GM21390 (cell line): ENCODE data around the gene ZNF174.

Experiments
- ATAC-seq: cut with Tn5 transposase; IDR thresholded peaks from one replicate; pipeline ENCODE4 v1.9.1; 2021; ENCODE audit not compliant: unreplicated experiment

ZNF174 gene

DNA sequence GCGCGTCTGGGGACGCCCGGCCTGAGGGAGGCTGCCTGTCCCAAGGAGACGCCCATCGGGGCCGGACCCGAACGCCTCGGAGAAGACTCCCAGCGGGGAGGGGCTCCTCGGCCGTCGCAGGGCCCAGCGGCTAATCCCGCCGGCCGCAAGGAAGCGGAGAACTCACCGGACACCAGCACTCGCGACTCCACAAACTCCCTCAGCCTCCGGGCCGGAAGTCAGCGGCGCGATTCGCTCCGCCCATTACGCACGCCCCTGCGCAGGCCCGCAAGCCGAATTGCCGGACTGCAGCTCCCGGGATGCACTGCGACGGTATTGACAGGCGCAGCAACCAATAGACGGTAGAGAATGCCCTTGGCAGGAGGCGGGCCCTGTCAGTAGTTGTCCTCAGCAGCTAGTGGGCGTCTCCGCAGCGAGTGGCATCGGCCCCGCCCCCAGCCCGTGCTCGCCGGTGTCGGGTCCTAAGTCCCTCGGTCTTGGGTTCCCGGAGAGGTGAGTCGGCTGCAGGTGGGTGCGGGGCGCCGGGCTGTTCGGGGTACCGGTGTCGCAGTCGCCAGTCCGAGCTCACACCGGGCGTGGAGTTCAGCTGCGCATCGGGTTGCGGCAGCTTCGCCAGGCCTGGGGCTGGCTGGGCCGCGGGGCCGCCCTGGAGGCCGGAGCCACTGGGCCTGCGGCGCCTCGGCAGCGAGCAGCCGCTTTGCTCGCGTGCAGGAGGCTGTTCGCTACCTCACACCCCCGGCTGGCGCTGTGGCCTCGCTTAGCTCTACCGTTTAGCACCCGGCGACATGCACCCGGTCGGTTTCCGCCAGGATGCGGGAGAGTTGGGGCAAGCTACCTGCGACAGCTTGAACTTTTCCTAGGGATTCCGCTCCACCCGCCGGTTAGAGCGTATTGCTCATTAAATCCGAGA lies at the start of gene ZNF174, which contains the start of gene ZSCAN32:
Gene ZNF174 (plus strand): TSS at position 437 of the 910 bp plus-strand sequence. CDS start 790 bp downstream, outside the sequence.
Gene ZSCAN32 (minus strand): TSS at position 226 of the 910 bp plus-strand sequence. CDS start 3,447 bp downstream, outside the sequence.
- ATAC-seq: peak; percentile 97

DNA sequence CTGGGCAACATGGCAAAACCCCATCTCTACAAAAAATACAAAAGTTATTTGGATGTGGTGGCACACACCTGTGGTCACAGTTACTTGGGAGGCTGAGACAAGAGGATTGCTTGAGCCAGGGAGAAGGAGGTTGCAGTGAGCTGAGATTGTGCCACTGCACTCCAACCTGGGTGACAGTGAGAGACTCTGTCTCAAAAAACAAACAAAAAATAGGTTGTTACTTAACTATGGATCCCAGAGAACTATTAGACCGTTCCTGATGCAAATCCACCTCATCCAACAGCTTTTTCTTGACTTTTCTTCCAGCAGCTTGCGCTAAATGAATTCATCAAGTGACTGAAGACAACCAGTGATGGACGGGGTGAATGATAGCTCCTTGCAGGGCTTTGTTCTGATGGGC lies 45.4 kb upstream of the ZNF174 start, which contains the start of gene OR2C1:
Gene OR2C1 (plus strand): TSS at position 301 of the 400 bp plus-strand sequence. CDS start 52 bp downstream, at position 353.
- ATAC-seq: no peak

DNA sequence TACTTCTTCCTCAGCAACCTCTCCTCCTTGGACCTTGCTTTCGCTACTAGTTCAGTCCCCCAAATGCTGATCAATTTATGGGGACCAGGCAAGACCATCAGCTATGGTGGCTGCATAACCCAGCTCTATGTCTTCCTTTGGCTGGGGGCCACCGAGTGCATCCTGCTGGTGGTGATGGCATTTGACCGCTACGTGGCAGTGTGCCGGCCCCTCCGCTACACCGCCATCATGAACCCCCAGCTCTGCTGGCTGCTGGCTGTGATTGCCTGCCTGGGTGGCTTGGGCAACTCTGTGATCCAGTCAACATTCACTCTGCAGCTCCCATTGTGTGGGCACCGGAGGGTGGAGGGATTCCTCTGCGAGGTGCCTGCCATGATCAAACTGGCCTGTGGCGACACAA lies 44.9 kb upstream of the ZNF174 start:
- no peak for ATAC-seq

DNA sequence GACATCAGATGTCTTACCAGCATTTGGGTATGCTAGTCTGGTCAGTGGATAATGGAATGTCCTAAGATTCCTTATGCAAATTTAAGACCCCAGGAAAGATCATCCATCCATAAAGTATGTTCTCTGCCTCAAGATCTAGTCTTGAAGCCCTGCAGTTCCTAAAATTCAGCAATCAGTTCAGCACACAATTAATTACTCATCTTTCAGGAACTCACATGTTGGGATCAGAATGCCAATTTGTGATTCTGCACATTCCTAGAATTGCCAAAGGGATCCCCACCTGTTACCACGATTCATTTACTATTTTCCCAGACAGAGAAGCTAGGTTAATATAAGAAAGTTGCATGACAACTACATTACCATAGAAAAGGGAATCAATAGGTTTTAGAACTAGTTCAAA lies 42.1 kb upstream of the ZNF174 start:
- ATAC-seq: no peak

DNA sequence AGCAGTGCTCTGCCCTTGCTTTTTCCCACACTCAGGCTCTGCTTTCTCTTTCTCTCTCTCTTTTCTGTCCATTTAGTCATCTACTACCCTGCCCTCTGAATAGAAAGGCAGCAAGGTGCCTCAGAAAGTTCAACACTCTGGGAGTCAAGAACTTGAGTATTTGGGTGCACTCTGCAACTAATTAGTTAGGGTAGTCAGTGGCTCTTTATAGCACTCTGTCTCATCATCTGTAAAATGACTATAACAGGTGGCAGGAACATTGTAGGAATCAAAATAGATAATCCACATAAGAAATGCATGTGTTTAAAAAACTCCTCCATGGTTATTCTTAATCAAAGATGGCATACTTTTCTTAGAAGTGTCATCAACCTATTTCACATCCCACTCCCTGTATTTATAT lies 38.1 kb upstream of the ZNF174 start:
- no peak for ATAC-seq

DNA sequence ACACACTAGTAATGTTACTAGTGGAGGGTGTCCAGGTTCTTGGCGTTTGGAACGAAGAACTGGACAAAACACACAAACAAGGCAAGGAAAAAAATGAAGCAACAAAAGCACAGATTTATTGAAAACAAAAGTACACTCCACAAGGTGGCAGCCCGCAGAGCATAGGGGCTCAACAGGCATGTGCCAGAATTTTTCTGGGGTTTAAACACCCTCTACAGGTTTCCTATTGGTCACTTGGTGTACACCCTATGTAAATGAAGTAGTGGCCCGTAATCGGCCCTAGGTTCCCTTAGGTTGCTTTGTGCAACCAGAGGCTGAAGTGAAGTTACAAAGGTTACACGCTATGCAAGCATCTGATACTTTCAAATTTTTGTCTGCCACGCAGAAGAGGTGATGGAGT lies 37.2 kb upstream of the ZNF174 start:
- no peak for ATAC-seq

DNA sequence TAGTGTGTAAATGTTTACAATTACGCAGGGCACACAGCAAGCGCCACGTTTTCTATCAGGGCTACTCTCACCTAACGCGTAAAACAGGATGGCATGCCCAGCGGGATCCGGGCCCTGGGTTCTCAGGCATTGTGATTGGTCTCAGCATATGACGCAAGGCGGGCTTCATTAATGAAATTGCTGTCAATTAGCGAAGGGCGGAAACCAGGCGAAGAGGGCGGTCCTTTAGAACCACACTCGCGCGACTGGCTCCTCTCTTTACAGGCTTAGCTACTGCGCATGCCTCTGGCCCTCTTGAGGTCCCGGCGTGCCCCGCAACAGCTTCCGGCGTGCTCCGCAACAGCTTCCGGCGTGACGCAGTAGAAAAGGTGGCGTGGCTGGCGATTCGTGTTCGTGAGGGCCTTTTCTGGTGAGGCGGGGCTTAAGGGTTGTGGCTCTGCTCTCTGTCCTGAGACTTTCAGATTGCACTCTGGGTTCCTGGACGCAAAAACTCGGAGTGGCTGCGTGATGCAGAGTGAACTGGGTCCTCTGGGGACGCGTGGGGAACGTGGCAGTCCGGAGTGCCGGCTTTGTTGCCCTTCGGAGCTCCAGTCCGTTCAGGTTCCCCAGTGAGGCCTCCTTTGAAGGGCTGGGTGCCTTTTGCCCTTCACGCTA lies 36.1 kb upstream of the ZNF174 start:
- no peak for ATAC-seq

DNA sequence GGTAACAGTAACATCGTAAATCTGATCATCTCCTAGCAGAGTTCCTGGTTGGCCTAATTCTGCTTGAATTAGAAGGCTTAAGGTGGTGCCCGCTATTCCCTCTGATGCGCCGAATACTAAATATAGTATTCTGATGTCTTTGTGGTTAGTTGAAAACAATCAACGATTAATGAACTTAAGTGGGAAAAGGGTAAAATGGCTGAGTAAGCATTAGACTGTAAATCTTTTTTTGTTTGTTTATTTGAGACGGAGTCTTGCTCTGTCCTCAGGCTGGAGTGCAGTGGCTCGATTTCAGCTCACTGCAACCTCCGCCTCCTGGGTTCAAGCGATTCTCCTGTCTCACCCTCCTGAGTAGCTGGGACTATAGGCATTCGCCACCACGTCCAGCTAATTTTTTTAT lies 31.9 kb upstream of the ZNF174 start:
- ATAC-seq: no peak

DNA sequence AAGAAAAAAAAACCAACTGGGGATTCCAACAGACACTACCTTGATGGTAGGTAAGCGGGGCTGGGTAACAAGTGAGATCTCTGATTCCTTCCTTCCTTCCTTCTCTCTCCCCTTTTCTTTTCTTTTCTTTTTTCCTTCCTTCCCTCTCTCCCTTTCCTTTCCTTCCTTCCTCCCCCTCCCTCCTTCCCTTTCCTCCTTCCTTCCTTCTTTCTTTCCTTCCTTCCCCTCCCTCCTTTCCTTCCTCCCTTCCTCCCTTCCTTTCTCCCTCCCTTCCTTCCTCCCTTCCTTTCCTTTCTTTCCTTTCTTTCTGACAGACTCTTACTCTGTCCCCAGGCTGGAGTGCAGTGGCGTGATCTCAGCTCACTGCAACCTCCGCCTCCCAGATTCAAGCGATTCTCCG lies 25.3 kb upstream of the ZNF174 start:
- ATAC-seq: no peak

DNA sequence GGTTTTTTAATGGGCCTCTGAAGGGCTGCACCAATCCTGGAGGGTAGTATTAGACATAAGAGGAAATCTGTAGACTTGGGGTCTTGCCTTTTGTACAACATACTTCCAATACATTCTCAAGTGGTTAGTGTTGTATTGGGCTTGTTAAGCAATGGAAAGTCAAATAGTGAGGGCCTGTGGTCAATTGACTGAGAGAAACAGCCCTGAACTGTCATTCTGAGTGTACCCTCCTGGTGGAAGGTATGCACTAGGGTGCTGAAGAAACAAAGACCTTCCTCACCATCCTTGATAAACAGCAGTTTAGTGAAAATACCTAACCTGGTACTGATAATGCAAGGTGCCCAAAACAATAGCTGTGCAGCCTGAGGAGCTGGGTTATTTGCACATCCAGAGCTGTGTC lies 23.1 kb upstream of the ZNF174 start:
- ATAC-seq: no peak

DNA sequence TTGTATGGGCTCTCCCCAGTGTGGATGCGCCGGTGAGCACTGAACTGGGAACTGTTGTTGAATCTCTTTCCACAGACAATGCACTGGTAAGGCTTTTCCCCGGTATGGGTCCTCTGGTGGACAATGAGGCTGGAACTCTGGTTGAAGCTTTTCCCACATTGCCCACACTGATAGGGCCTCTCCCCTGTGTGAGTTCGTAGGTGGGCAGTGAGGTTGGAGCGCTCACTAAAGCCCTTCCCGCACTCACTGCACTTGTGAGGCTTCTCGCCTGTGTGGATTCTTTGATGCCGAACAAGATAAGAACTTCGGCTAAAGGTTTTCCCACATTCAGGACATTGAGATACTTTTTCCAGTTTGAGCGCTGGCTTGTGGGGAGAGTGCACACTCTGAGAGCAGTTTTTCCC lies 18.0 kb upstream of the ZNF174 start:
- no peak for ATAC-seq

DNA sequence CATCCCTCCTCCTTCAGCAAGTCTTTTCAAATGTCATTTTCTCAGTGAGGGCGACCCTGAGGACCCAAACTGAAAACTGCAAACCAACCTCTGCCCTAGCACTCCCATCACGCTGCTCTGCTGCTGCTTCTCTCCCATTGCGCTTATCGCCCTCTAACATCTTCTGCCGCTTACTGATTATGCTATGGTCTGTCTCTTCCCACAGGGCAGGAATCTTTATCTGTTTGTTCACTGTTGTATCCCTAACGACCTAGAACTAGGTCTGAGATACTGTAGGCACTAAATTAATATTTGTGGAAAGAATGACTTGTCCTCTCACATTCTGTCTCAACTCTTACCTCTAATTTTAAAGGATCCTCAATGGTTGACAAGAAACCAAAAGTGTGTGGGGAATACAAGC lies 12.7 kb upstream of the ZNF174 start:
- ATAC-seq: no peak

DNA sequence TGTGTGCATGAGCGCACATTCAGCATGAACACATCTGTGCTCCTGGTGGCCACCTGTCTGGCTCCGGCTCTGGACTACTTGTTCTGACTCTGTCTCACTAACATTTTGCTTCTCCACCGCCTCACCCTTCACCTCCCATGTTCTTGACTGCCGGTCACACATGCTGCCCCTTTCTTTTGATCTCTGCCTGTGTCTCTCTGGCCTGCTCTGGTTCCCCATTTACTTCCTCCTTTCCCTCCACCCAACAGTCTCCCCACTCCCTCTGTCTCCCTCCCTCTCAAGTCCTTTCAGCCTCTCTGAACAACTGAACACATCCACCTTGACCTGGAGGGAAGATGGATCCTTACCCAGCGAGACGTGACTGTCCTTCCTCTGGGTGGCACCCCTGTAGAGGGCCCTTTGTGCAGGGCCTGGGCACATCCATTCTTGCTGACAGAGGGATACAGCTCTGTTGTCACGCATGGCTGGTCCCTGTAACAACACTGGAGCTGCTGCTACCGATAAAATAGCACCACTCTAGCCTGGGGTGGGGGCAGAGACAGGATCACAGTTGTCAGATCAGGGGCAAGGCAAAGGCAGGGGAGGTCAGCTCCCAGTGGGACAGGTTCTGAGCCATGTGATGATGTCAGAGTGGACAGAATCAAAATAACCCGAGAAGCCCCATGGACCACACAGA lies 11.2 kb upstream of the ZNF174 start:
- no peak for ATAC-seq

DNA sequence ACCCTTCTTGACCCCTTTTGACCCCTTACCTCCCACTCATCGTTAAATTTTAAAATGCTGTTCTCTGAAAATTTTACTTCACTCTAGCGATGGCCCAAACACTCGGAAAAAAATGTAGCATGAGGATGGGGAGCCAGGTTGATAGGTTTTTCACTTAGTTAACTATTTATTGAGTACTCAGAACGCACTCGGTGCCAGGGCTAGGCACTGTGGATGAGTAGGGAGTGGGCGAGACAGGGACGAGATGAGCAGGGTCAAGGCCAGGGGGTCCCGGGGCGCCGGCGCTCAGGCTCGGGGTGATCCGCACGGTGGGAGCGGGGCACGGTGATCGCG lies 603 bp upstream of the ZNF174 start:
- ATAC-seq: no peak

DNA sequence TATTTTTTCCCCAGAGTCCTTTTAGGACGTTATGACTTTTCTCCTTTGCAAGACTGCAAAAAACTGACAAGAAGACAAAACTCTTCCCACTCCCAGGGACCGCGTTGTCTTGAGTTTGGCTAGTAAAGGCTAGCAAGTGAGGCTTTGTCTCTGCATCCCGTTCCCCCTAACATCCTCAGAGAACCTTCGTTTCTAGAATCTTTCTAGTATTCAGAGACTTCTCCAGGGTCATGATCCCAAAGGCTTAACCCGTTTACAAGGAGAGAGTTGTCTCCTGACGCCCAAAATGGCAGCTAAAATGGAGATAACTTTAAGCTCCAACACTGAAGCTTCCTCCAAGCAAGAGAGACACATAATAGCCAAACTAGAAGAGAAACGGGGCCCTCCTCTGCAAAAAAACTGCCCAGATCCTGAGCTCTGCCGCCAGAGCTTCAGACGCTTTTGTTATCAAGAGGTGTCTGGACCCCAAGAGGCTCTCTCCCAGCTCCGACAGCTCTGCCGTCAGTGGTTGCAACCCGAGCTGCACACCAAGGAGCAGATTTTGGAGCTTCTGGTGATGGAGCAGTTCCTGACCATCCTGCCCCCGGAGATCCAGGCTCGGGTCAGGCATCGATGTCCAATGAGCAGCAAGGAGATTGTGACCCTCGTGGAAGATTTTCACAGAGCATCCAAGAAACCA lies 843 bp downstream of the ZNF174 start:
- no peak for ATAC-seq

DNA sequence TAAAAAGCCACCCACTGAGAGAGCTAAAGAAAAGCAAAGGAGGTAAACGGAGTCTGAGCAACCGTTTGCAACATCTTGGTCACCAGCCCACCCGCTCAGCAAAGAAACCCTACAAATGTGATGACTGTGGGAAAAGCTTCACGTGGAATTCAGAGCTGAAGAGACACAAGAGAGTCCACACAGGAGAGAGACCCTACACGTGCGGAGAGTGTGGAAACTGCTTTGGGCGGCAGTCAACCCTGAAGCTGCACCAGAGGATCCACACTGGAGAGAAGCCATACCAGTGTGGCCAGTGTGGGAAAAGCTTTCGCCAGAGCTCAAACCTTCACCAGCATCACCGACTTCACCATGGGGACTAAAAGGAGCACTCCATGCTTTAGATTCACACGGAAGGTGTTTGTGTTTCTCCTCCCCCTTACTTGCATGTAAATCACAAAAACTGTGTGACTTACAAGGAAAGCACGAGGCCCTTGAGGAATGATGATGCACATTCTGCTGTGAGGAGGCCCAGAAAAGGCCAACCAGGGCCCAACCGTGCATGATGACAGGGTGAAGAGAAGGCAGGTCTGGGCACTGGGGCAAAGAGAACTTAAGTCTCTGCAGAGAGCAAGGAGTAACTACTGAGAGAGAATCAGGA lies 7.7 kb downstream of the ZNF174 start:
- ATAC-seq: no peak

DNA sequence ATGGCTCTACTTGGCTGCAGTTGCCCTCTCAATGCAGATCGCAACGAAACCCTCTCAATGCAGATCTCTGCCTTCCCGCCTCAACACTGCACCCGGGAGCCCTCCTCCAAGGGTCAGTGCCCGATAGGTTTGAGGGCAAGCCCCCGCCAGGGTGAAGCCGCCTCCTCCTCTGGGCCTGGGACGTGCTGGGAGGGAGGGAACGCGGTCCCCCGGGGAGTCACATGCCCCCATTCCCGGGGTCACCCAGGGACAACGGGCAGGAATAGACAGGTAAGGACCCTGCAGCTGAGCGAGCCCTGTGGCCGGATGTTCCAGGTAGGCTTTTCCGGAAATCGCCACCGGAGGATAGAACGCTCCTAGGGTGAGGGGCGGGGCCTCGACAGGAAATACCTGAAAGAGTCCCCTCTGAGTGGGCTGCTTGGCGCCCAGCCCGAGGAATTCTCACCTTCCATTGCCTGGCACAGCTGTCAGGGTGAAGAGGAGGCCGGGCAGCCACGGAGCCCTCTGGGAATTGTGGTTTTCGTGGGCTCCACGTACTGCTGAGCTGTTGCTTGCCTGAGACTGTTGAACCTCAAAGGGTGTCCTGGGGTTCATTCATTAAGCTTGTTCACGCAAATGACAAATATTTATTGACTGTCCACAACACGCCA lies 12.8 kb downstream of the ZNF174 start:
- no peak for ATAC-seq

DNA sequence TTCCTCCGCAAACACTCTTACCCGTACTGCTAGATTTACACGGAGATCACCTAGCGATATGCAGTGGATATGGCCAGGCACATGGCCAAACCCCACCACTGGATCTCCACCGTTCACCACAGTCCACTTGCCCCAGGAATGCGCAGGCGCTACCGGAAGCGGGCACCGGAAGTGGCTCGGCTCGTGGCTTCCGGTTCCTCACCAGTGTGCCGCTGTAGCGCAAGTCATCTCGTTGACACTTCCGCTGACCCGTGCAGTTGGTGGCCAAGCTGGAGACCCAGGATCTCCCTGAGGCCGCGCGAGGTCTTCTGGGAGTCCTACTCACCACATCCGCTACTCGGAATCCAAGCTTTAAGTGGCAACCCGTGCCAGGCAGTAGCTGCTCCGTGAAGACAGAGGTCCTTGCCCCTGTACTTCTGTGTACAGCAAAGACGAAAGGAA lies 30.8 kb downstream of the ZNF174 start:
- no peak for ATAC-seq

DNA sequence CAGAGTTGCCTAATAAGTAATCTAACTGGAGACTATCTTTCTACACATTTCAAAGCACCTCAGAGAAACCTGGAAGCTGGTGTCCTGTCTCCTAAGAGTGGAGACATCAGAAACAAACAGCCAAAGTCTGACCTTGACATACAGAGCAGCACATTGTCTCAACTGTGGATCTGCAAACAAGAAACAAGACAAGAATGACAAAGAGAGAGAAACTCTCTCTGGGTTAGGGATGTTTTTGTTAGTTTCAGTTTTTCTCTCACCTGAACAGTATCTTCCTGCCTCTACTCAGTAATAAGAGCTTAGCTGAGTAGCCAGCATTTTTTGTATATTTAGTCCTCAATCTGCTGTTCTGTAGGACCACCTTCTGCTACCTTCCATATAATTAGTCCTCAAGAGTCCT lies 33.4 kb downstream of the ZNF174 start:
- ATAC-seq: no peak

DNA sequence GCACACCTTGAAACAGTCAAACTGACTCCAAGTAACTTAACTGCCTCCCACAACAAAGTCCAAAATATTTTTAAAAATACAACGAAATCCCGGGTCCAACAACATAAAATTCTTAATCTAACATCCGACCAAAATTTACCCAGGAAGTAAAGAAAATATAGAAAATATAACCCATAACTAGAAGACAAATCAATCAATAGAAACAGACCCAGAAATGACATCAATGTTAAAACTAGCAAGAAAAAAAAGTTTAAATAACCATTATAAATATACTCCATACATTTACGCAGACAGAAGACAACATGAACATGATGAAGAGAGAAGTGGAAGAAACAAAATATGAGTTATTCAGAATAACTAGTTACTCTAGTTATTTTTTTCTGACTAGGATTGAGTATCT lies 38.6 kb downstream of the ZNF174 start:
- ATAC-seq: no peak
